ENCODE measurements around the gene RABEP2. TPM values are rescaled to one million over a fixed set of nuclear protein-coding genes. Genes with fewer than 3 reads are reported as not detected.
"Not testable (repeated sequence)": the region's sequence is repeated elsewhere in the genome, so short reads cannot be mapped to it uniquely, and the experiment has no call there.

The RABEP2 gene, protein sequence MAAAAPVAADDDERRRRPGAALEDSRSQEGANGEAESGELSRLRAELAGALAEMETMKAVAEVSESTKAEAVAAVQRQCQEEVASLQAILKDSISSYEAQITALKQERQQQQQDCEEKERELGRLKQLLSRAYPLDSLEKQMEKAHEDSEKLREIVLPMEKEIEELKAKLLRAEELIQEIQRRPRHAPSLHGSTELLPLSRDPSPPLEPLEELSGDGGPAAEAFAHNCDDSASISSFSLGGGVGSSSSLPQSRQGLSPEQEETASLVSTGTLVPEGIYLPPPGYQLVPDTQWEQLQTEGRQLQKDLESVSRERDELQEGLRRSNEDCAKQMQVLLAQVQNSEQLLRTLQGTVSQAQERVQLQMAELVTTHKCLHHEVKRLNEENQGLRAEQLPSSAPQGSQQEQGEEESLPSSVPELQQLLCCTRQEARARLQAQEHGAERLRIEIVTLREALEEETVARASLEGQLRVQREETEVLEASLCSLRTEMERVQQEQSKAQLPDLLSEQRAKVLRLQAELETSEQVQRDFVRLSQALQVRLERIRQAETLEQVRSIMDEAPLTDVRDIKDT
- total RNA-seq (10 to 100 TPM; 11.8 to 20.0 (median 15.5) TPM), polyA plus RNA-seq (10 to 100 TPM; 18.7 to 47.6 TPM)
- long read RNA-seq, donor 1, partial matches to known transcripts: 0 of 1 reads
- long read RNA-seq, donor 1, other reads (novel, unspliced or antisense): 1 of 1 reads
- long read RNA-seq, donor 2, partial matches to known transcripts: 0 of 4 reads
- long read RNA-seq, donor 2, other reads (novel, unspliced or antisense): 3 of 4 reads
- long read RNA-seq, donor 3, partial matches to known transcripts: 0 of 2 reads
- long read RNA-seq, donor 3, other reads (novel, unspliced or antisense): 1 of 2 reads

- Histone ChIP-seq H3K4me1 (peaks cover 2 to 20% (median 11%) of the 10 kb centered on the region in 9 donors), H3K4me3 (peak within 1 kb of the TSS; percentile 42 to 92 (median 86)), H3K27ac (peak within 1 kb of the TSS; percentile 89 to 100 (median 99)), H3K9me3 (no peaks in the 10 kb centered on the region), H3K27me3 (no peaks in the 10 kb centered on the region), H3K36me3 (peaks cover 0 to 30% (median 6%) of the 10 kb centered on the region in 9 donors)
- intact Hi-C loops (cut with DNase I): loop anchor here in 8 of 10 donors (1.0 to 10.0 kb wide), 10 partner anchors 20 to 440 kb away; partner anchors contain the start of genes SH2B1 (in 4 of the 8), ATP2A1 (in 2 of the 8), ATXN2L (in 2 of the 8) and NFATC2IP (in 2 of the 8)
- DNase-seq (peak; percentile 93 to 97), ATAC-seq (peak; percentile 93 to 96 (median 95))
- TF ChIP-seq CTCF (IDR thresholded peaks at IDR 0.05): no peak
- WGBS, 2 donors: 1% methylated on average over 62 to 66 of the region's 66 CpGs
Measured at GRCh38 chr16:28924762-28925385, at the start of gene RABEP2. RABEP2 (minus strand) TSS chr16:28925238; CDS start chr16:28925163, 75 bp downstream.

DNA sequence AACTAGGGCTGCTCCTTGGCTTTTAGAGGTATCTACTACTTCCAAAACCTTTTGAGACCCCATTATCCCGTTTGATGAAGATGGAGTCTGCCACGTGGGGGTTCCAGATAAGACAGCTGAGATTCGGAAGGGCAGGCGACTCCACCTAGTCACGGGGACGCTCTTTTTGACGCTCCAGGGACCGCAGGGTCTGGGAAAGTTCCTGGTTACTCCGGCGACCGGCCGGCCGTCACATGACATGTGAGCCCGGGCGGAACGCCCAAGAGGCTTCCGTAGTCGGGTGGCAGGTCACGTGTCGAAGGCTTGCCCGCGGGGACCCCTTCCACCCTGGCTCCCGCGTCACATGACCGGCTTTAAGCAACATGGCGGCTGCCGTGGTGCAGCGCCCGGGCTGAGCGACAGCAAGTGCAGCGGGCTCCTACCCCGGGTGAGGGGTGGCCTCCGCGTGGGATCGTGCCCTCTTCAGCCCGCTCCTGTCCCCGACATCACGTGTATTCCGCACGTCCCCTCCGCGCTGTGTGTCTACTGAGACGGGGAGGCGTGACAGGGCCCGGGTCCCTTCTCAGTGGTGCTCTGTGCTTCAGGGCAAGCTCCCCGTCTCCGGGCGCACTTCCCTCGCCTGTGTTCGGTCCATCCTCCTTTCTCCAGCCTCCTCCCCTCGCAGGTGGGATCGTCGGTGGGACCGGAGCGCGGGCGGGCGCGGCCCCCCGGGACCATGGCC is 49.6 kb upstream of the RABEP2 start, which contains the start of gene SPNS1:
TSS of gene SPNS1 (plus strand) at position 342 of the 721 bp plus-strand sequence. CDS start at position 716, 374 bp downstream.
- intact Hi-C loops (cut with DNase I): loop anchor here in 1 of 10 donors (10.0 kb wide), 1 partner anchor 280 kb away; no protein-coding TSS in a partner anchor
- DNase-seq (peak; percentile 97), ATAC-seq (peak; percentile 95 to 99 (median 98))
- Histone ChIP-seq H3K27me3 (no peaks in the 10 kb centered on the region), H3K27ac (peak within 1 kb of the TSS in 9 of 10 donors; percentile 62 to 89 (median 78)), H3K4me3 (peak within 1 kb of the TSS; percentile 59 to 98 (median 88)), H3K9me3 (no peaks in the 10 kb centered on the region), H3K4me1 (peaks cover 7 to 26% (median 19%) of the 10 kb centered on the region in 9 donors), H3K36me3 (peaks cover 0 to 33% (median 5%) of the 10 kb centered on the region in 9 donors)
- no peak for TF ChIP-seq CTCF (IDR thresholded peaks at IDR 0.05)
- WGBS, 2 donors: 0% methylated on average over 58 to 60 of the region's 60 CpGs

DNA sequence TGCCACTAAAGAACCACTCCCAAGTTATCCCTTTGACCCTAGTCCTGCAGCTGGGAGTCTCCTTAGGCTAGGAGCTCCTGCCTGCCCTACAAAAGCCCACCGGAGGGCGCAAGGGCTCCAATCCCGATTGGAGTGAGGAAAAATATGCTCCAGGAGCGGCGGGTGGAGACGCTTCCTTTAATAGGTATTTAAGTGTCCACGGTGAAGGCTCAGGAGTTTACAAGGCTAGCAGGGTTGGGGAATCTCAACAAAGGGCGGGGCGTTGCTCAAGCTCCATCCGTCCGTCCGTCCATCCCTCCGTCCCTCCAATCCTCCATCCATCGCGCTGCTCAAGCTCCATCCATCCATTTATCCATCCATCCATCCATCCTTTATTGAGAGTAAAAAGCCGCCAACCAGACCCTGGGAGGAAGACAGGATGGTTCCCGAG is 49.0 kb upstream of the RABEP2 start:
- peak; percentile 44 to 51 for DNase-seq
- Histone ChIP-seq H3K4me1 (peaks cover 7 to 26% (median 19%) of the 10 kb centered on the region in 9 donors), H3K9me3 (no peaks in the 10 kb centered on the region), H3K27me3 (no peaks in the 10 kb centered on the region), H3K27ac (peak overlapping the region in 9 of 10 donors; percentile 62 to 89 (median 78)), H3K36me3 (peaks cover 0 to 32% (median 2%) of the 10 kb centered on the region in 9 donors), H3K4me3 (peak overlapping the region; percentile 59 to 98 (median 88))
- TF ChIP-seq CTCF (IDR thresholded peaks at IDR 0.05): peak; percentile 30 to 73 (median 66)
- intact Hi-C loops (cut with DNase I): loop anchor here in 1 of 10 donors (10.0 kb wide), 1 partner anchor 281 kb away; no protein-coding TSS in a partner anchor
- ATAC-seq: peak; percentile 35 to 74 (median 64)
- WGBS, 2 donors: 0 to 1% methylated on average over 17 of the region's 17 CpGs

DNA sequence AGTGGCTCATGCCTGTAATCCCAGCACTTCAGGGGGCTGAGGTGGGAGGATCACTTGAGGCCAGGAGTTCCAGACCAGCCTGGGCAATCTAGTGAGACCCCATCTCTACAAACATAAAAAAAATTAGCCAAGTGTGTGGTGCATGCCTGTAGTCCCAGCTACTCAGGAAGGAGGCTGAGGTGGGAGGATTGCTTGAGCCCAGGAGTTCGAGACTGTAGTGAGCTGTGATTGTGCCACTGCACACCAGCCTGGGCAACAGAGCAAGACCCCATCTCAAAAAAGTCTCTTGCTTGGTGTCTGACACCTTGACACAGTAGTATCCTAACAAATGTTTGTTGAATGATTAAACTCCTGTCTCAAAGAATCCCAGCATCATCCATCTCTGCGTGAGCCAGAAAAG is 44.7 kb upstream of the RABEP2 start:
- H3K36me3 ChIP-seq: peaks cover 0 to 22% (median 2%) of the 10 kb centered on the region in 9 donors
- not testable (repeated sequence) for H3K4me3 ChIP-seq, H3K27me3 ChIP-seq, DNase-seq, H3K27ac ChIP-seq, ATAC-seq, H3K9me3 ChIP-seq, H3K4me1 ChIP-seq
- intact Hi-C loops (cut with DNase I): loop anchor here in 1 of 10 donors (10.0 kb wide), 1 partner anchor 285 kb away; no protein-coding TSS in a partner anchor
- 89 to 100% methylated on average over 2 of the region's 2 CpGs for WGBS, 2 donors

Measured in heart right ventricle (tissue), 16 donors.